Testis (tissue), 3 donors: ENCODE measurements around the gene DNM3. TPM values are rescaled to one million over a fixed set of nuclear protein-coding genes. Genes with fewer than 3 reads are reported as not detected.

Experiments used
- DNase-seq: peaks from one replicate; pipeline ENCODE4 v3.0.0-alpha.2; 2019
- H3K27ac ChIP-seq, 2 donors: fragments of 200-600 bp; sonication (generic); one replicate each; pipeline ENCODE4 v1.5.1; 2019
- H3K27me3 ChIP-seq: fragments of 200-600 bp; sonication (generic); one replicate; pipeline ENCODE4 v1.5.1; 2019
- H3K36me3 ChIP-seq: fragments of 200-600 bp; sonication (generic); one replicate; pipeline ENCODE4 v1.5.1; 2017; ENCODE audit warnings: low read depth; ENCODE audit errors: missing control alignments
- H3K4me1 ChIP-seq: fragments of 200-600 bp; sonication (generic); one replicate; pipeline ENCODE4 v1.5.1; 2019
- H3K4me3 ChIP-seq, 2 donors: fragments of 200-600 bp; sonication (generic); one replicate each; pipeline ENCODE4 v1.5.1; 2017 to 2019
- H3K9me3 ChIP-seq: fragments of 200-600 bp; sonication (generic); one replicate; pipeline ENCODE4 v1.5.1; 2017
- CTCF ChIP-seq, 3 experiments: fragments of 450-650 bp in 2 of 3; fragments of 200-600 bp in 1 of 3; sonication (generic) in 1 of 3; IDR thresholded peaks; one replicate each; pipeline ENCODE4 v1.5.1; 2016 to 2019; ENCODE audit warnings: antibody characterized with exemption in 3 of 3, mild to moderate bottlenecking in 2 of 3, moderate library complexity in 1 of 3
- POLR2A ChIP-seq: fragments of 450-650 bp; IDR thresholded peaks from one replicate; pipeline ENCODE4 v1.6.1; 2017; ENCODE audit warnings: antibody characterized with exemption, mild to moderate bottlenecking, moderate library complexity
- WGBS, 2 donors: methylation state at CpG; one replicate each; pipeline ENCODE4 v1.1.5; 2018; 5-methylcytosine and 5-hydroxymethylcytosine counted together
- intact Hi-C: fragments of 100-400 bp; cut with DNase I; formaldehyde crosslinking; loops from one replicate; pipeline ENCODE4 v1.15.1; 2023; ENCODE audit warnings: low total_unique reads
- polyA plus RNA-seq: library from polyadenylated mRNA; stranded (reverse); fragments of 350-450 nt; fragmentation: Illumina TruSeq; extraction: RNeasy Lipid Tissue Mini Kit (QIAGEN cat#74804); gene quantifications from one replicate; pipeline ENCODE4 v1.2.3, GENCODE V29; 2014; ENCODE audit warnings: low read depth, low replicate concordance; ENCODE audit not compliant: insufficient read depth
- total RNA-seq, 2 donors: library from RNA; depleted of rRNA; stranded (reverse); fragments of >200 nt; gene quantifications; one replicate each; pipeline ENCODE4 v1.2.3, GENCODE V29; 2016

Gene DNM3
- total and polyA plus RNA-seq, 3 donors from 2014 or later: 4.9 to 10.2 (median 8.4) TPM

GRCh38 chr1:172420385-172420784, 579.1 kb downstream of the DNM3 start, which contains the start of gene C1orf105:
Gene C1orf105 (plus strand): TSS chr1:172420685. CDS start chr1:172420886, 201 bp downstream.
- Histone ChIP-seq H3K4me3 (no peak within 1 kb of the TSS), H3K9me3 (no peaks in the 10 kb centered on the region), H3K4me1 (no peaks in the 10 kb centered on the region), H3K36me3 (no peaks in the 10 kb centered on the region), H3K27ac (no peak within 1 kb of the TSS), H3K27me3 (no peaks in the 10 kb centered on the region)
- intact Hi-C loops: no loop called here
- no peak for DNase-seq
- TF ChIP-seq CTCF (IDR thresholded peaks at IDR 0.05) (no peak), POLR2A (no peak)
- WGBS, 2 donors: 81 to 88% methylated on average over 1 of the region's 1 CpG

GRCh38 chr1:172421974-172422604, 580.8 kb downstream of the DNM3 start:
- Histone ChIP-seq H3K36me3 (no peaks in the 10 kb centered on the region), H3K4me3 (no peak overlapping the region), H3K9me3 (no peaks in the 10 kb centered on the region), H3K27ac (no peak overlapping the region), H3K27me3 (no peaks in the 10 kb centered on the region), H3K4me1 (no peaks in the 10 kb centered on the region)
- TF ChIP-seq CTCF (IDR thresholded peaks at IDR 0.05): no peak
- no peak for TF ChIP-seq POLR2A
- intact Hi-C loops: no loop called here
- WGBS, 2 donors: 75 to 95% methylated on average over 3 to 5 of the region's 5 CpGs
- no peak for DNase-seq

- WGBS, 2 donors: 96 to 97% methylated on average over 2 of the region's 2 CpGs
- Histone ChIP-seq H3K27me3 (no peaks in the 10 kb centered on the region), H3K4me1 (no peaks in the 10 kb centered on the region), H3K36me3 (no peaks in the 10 kb centered on the region), H3K9me3 (no peaks in the 10 kb centered on the region), H3K4me3 (no peak overlapping the region), H3K27ac (no peak overlapping the region)
- intact Hi-C loops: no loop called here
- DNase-seq: no peak
- TF ChIP-seq POLR2A: no peak
- TF ChIP-seq CTCF (IDR thresholded peaks at IDR 0.05): no peak
Measured at GRCh38 chr1:172423336-172423735, 582.0 kb downstream of the DNM3 start.

- Histone ChIP-seq H3K27me3 (no peaks in the 10 kb centered on the region), H3K27ac (no peak overlapping the region), H3K4me3 (no peak overlapping the region), H3K36me3 (no peaks in the 10 kb centered on the region), H3K4me1 (no peaks in the 10 kb centered on the region), H3K9me3 (no peaks in the 10 kb centered on the region)
- intact Hi-C loops: no loop called here
- no peak for TF ChIP-seq POLR2A
- no peak for TF ChIP-seq CTCF (IDR thresholded peaks at IDR 0.05)
- 92 to 98% methylated on average over 3 of the region's 3 CpGs for WGBS, 2 donors
- no peak for DNase-seq
Measured at GRCh38 chr1:172425339-172425738, 584.0 kb downstream of the DNM3 start.

GRCh38 chr1:172427191-172427590, 585.9 kb downstream of the DNM3 start:
- intact Hi-C loops: no loop called here
- Histone ChIP-seq H3K27me3 (no peaks in the 10 kb centered on the region), H3K4me1 (no peaks in the 10 kb centered on the region), H3K9me3 (no peaks in the 10 kb centered on the region), H3K27ac (no peak overlapping the region), H3K36me3 (no peaks in the 10 kb centered on the region), H3K4me3 (no peak overlapping the region)
- no peak for DNase-seq
- TF ChIP-seq CTCF (IDR thresholded peaks at IDR 0.05) (no peak), POLR2A (no peak)
- WGBS, 2 donors: 90 to 92% methylated on average over 2 of the region's 2 CpGs
